ENCODE measurements around the gene POLR2F. TPM values are rescaled to one million over a fixed set of nuclear protein-coding genes. Genes with fewer than 3 reads are reported as not detected.
A peak's percentile ranks its signal among the peaks of the same experiment; 100 is the strongest.

Gene POLR2F
- total and polyA plus RNA-seq, 9 of the 15 experiments (the other 6 are each of a cell fraction or from before 2014, with no cell fraction given) = 98.9 to 410 (median 168) TPM

DNA sequence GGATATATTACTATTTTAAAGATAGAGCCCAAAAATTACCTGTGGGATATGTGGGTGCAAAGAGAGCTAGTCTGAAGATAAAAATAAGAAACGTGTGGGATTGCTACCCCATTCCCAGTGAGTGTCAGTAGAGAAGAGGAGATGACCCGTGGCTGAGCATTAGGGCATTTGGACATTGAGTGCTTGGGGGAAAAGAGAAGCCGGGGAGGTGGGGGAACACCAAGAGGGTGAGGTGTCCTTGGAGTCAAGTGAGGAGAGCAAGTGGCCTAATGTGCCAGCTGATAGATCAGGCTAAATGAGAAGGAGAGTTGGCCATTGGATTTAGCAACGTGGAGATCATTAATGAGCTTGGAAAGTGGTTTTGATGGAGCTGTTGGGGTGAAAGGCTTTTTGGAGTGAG, 1.2 kb downstream of the POLR2F start:
- Histone ChIP-seq H4K20me1 (replicated peaks; ENCODE audit: control insufficient read depth, insufficient read depth, low read length) (0 out of 2 replicates have a peak, but pooled peaks cover 3% of the 10 kb centered on the region), H3K4me1 (replicated peaks in 1 of 2; ENCODE audit: control insufficient read depth in 2 of 2, insufficient read depth in 2 of 2, low read length in 2 of 2) (peaks cover 7 to 20% of the 10 kb centered on the region in 2 experiments; a peak in 3 of 5 replicates), H3K9me1 (ENCODE audit: control insufficient read depth, insufficient read depth, low read length) (no peaks in the 10 kb centered on the region), H3K4me2 (ENCODE audit: insufficient read depth, low read length) (peak overlapping the region; percentile 98), H3K9me3 (replicated peaks; ENCODE audit: control insufficient read depth, insufficient read depth, low read depth, low read length) (no peaks in the 10 kb centered on the region), H3K27me3 (ENCODE audit: control insufficient read depth in 2 of 2, insufficient read depth in 2 of 2, low read length in 2 of 2) (no peaks in the 10 kb centered on the region), H3K4me3 (peak overlapping the region; percentile 82), H3K79me2 (ENCODE audit: control insufficient read depth, insufficient read depth, low read length) (peaks cover 27% of the 10 kb centered on the region), H3K9ac (ENCODE audit: insufficient read depth in 1 of 2, low read depth in 2 of 2, low read length in 2 of 2) (peak overlapping the region; percentile 83 to 100), H3K27ac (ENCODE audit: extremely low read depth, low read depth, low read length) (peak overlapping the region; percentile 44; the same call in 2 of the 3 replicates), H3K36me3 (ENCODE audit: control insufficient read depth, insufficient read depth, low read length) (peaks cover 34% of the 10 kb centered on the region), H2AFZ (ENCODE audit: low read depth, low read length) (no peak overlapping the region)
- in situ Hi-C loops (cut with MboI) (no loop called here), intact Hi-C loops (cut with micrococcal nuclease) (loop anchor here (10.0 kb wide), 1 partner anchor 70 kb away; no protein-coding TSS in a partner anchor)
- no peak for ATAC-seq
- TF ChIP-seq HLTF (IDR thresholded peaks at IDR 0.05) (no peak), PML (IDR thresholded peaks at IDR 0.05; ENCODE audit: low read length) (no peak), MAFK (IDR thresholded peaks at IDR 0.05; ENCODE audit: low read length) (no peak), ZNF24 (IDR thresholded peaks at IDR 0.05) (no peak), PHF8 (IDR thresholded peaks at IDR 0.05; ENCODE audit: borderline replicate concordance, low read length) (no peak), POLR2H (tag; IDR thresholded peaks at IDR 0.05; ENCODE audit: low read depth) (no peak), HDAC6 (IDR thresholded peaks at IDR 0.05; ENCODE audit: low read depth, low read length) (no peak), ZNF507 (tag; conservative IDR thresholded peaks at IDR 0.05) (no peak), SMARCA5 (IDR thresholded peaks at IDR 0.05) (no peak), TAL1 (IDR thresholded peaks at IDR 0.05) (no peak), RBBP5 (IDR thresholded peaks at IDR 0.05; ENCODE audit: borderline replicate concordance, insufficient read depth, low read length, poor library complexity, severe bottlenecking) (no peak)
- TF ChIP-seq, protein P1, sequence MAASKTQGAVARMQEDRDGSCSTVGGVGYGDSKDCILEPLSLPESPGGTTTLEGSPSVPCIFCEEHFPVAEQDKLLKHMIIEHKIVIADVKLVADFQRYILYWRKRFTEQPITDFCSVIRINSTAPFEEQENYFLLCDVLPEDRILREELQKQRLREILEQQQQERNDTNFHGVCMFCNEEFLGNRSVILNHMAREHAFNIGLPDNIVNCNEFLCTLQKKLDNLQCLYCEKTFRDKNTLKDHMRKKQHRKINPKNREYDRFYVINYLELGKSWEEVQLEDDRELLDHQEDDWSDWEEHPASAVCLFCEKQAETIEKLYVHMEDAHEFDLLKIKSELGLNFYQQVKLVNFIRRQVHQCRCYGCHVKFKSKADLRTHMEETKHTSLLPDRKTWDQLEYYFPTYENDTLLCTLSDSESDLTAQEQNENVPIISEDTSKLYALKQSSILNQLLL (CRISPR knock-in tag; IDR thresholded peaks at IDR 0.05; ENCODE audit: borderline replicate concordance) = no peak
- TF ChIP-seq, protein P2, sequence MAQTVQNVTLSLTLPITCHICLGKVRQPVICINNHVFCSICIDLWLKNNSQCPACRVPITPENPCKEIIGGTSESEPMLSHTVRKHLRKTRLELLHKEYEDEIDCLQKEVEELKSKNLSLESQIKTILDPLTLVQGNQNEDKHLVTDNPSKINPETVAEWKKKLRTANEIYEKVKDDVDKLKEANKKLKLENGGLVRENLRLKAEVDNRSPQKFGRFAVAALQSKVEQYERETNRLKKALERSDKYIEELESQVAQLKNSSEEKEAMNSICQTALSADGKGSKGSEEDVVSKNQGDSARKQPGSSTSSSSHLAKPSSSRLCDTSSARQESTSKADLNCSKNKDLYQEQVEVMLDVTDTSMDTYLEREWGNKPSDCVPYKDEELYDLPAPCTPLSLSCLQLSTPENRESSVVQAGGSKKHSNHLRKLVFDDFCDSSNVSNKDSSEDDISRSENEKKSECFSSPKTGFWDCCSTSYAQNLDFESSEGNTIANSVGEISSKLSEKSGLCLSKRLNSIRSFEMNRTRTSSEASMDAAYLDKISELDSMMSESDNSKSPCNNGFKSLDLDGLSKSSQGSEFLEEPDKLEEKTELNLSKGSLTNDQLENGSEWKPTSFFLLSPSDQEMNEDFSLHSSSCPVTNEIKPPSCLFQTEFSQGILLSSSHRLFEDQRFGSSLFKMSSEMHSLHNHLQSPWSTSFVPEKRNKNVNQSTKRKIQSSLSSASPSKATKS (CRISPR knock-in tag; IDR thresholded peaks at IDR 0.05) = no peak
- TF ChIP-seq, protein P3, sequence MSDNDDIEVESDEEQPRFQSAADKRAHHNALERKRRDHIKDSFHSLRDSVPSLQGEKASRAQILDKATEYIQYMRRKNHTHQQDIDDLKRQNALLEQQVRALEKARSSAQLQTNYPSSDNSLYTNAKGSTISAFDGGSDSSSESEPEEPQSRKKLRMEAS (CRISPR knock-in tag; IDR thresholded peaks at IDR 0.05) = no peak
- CTCF ChIA-PET (ENCODE audit: low intra/inter-chr PET ratio) = no interaction called here
- POLR2A ChIA-PET = interaction anchor here (0.8 to 1.3 kb wide), 5 partner anchors 10 to 136 kb away, joined by 3 to 8 read pairs (median 3); no protein-coding TSS in a partner anchor
- DNase-seq (ENCODE audit: extremely low read depth in 1 of 4, low spot score in 3 of 4) = no peak
- WGBS (ENCODE audit: insufficient coverage, low coverage, missing lambda C conversion rate) = 9% methylated on average over 4 of the region's 4 CpGs
- no TSS peak for BruUV-seq (replicated peaks)
- FAIRE-seq = no peak
